H7 (cell line): ENCODE results near the gene SELENBP1. TPM values are rescaled to one million over a fixed set of nuclear protein-coding genes. Genes with fewer than 3 reads are reported as not detected.
"Not testable (repeated sequence)": the region's sequence is repeated elsewhere in the genome, so short reads cannot be mapped to it uniquely, and the experiment has no call there.

ENCODE experiments used
- DNase-seq: peaks from one replicate; pipeline ENCODE4 v3.0.0; 2012
- H3K27me3 ChIP-seq: 2 replicates; pipeline ENCODE4 v1.6.0; 2011; ENCODE audit warnings: mild to moderate bottlenecking, low read length; ENCODE audit not compliant: control insufficient read depth, insufficient read depth
- H3K36me3 ChIP-seq: replicated peaks from 2 replicates; pipeline ENCODE4 v1.5.1; 2011; ENCODE audit warnings: low read length; ENCODE audit not compliant: control insufficient read depth, insufficient read depth
- H3K4me3 ChIP-seq: 2 replicates; pipeline ENCODE4 v1.5.1; 2011; ENCODE audit warnings: low read depth, mild to moderate bottlenecking, control low read depth, low read length, moderate library complexity; ENCODE audit not compliant: insufficient read depth
- total RNA-seq: library from RNA; depleted of rRNA; stranded (reverse); fragments of >200 nt; shearing (Covaris generic); gene quantifications from 2 replicates; pipeline ENCODE4 v1.2.3, GENCODE V29; 2014

SELENBP1 gene
- total RNA-seq, 1 experiment from 2014 or later, result 41.9 TPM

DNA sequence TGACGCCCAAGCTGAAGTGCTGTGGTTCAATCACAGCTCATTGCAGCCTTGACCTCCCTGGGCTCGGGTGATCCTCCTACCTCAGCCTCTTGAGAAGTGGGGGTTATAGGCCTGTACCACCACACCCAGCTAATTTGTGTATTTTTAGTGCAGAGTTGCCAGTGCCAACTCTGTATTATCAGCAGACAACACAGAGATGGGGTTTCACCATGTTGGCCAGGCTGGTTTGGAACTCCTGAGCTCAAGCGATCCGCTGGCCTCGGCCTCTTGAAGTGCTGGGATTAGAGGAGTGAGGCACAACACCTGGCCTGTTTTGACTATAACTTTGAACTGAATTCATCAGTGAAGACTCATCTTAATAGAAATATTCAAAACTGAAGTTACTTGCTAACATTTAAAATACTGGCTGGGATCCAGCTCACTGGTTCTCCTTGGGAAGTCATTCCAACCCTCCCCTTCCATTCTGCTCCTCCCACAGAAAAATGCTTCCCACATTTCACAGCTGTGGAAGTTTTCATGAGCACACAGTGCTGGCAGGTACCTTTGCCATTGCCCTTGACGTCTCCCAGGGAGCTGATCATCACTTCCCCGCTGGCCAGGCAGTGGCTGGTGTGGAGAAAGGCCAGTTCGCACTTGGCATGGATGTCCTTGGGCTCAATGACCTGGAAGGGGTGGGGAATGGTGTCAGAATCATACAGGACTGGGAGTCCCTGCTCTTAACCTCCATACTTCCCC lies 4.7 kb downstream of the SELENBP1 start:
- Histone ChIP-seq H3K27me3 (no peaks in the 10 kb centered on the region), H3K4me3 (no peak overlapping the region), H3K36me3 (peaks cover 5% of the 10 kb centered on the region)
- DNase-seq, result no peak

DNA sequence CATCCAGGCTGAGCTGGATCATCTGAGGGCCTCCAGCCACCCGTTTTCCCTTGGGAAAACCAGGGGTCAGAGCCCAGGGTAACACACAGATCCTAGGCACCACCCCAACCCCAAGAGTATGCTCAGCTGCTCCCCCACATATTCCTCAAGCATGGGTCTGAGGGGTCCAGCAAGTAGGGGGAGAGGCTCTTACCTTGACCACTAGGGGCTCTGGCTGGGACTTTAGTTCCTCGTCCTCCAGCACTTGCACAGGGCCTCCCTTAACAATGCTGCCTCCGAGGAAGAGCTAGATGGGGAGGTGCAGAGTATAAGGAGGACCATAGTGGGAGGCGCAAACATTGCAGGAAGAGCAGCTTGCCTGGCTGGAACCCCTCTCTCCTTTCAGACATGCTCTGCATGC lies 7.5 kb downstream of the SELENBP1 start:
- Histone ChIP-seq H3K4me3 (no peak overlapping the region), H3K36me3 (peaks cover 5% of the 10 kb centered on the region), H3K27me3 (no peaks in the 10 kb centered on the region)
- no peak for DNase-seq

DNA sequence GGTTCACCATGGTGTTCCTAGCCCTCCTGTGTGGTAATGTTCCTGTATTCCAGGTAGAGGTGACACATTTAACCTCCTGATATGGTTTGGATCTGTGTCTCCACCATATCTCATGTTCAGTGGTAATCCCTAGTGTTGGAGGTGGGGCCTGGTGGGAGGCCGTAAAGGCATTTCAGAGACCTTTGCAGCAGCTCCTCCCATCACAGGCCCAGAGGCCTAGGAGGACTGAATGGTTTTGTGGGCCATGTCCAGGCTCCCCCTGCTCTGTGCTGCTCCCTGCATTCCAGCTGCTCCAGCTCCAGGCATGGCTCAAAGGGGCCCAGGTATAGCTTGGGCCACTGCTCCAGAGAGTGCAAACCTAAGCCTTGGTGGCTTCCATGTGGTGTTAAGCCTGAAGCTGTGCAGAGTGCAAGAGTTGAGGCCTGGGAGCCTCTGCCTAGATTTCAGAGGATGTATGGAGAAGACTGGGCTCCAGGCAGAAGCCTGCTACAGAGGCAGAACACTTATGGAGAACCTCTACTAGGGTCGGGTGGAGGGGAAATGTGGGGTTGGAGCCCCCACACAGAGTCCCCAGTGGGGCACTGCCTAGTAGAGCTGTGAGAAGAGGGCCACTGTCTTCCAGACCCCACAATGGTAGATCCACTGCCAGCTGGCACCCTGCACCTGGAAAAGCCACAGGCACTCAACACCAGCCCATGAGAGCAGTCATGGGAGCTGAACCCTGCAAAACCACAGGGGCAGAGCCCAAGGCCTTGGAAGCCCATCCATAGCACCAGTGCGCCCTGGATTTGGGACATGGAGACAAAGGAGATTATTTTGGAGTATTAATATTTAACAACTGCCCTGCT lies 10.0 kb downstream of the SELENBP1 start:
- Histone ChIP-seq H3K36me3 (peaks cover 5% of the 10 kb centered on the region), H3K27me3 (no peaks in the 10 kb centered on the region), H3K4me3 (no peak overlapping the region)
- DNase-seq, result no peak

DNA sequence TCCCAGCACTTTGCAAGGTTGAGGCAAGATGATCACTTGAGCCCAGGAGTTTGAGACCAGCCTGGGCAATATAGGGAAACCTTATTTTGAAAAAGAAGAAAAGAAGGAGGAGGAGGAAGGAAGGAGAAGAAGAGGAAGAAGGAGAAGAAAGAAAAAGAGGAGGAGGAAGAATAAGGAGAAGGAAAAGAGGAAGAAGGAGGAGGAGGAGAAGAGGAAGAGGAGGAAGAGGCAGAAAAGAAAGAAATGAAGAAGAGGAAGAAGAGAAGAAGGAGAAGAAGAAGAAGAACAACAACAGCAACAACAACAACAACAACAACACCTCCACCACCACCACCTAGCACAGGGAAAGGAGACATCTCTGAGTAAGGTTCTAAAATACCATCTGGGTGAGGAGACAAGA lies 10.6 kb downstream of the SELENBP1 start:
- H3K36me3 ChIP-seq, result peaks cover 5% of the 10 kb centered on the region
- no peak for DNase-seq
- no peak overlapping the region for H3K4me3 ChIP-seq

DNA sequence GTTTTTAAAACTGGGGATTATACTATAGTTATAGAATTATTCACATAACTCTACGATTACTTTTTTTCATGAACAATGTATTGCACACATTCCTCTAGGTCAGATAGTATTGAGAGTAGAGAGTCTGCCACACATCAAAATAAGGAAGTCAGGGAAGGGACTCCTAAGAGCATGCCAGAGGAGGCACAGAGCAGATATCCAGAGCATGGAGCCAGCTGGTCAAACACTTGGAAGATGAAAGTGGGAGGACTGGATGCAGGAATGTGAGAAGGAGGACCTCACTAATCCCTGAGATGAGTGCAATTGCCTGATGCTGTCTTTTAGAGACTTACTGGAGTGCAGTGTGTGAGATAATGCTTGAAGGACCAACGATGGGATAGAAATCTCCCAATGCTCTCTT lies 15.8 kb downstream of the SELENBP1 start:
- H3K36me3 ChIP-seq, result no peaks in the 10 kb centered on the region
- no peak overlapping the region for H3K4me3 ChIP-seq
- H3K27me3 ChIP-seq, result no peaks in the 10 kb centered on the region
- DNase-seq, result no peak

More for the DNA sequence above, 10.6 kb downstream of the SELENBP1 start:
- no peaks in the 10 kb centered on the region for H3K27me3 ChIP-seq

DNA sequence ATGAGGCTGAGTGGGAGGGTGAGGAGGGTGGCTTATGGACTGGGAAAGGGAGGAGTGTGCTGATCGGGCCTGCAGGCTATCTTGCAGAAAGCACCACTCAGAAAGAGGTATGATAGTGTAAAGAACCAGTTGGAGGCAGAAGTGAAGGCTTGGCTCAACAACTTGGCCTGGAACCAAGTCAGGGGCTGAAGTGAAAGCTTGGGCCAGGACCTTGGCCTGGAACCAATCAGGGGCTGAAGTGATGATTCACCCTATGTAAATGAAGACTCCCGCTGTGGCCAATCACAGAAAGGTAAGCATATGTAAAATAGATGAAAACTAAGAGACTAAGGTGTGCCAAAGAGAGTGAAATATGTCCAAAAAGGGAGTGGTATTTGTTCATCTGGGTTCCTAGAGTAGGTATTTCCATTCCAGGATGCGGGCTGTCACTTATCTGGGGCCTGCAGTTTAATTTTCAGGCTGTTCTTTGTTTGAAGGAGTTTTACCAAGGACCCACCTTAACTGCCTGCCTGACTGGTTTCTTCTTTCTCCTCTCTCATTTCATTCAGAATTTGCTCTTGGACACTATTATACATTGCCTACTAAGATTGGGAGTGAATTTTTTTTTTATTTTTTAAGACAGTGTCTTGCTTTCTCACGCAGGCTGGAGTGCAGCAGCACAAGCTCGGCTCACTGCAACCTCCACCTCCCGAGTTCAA lies 20.3 kb downstream of the SELENBP1 start:
- Histone ChIP-seq H3K27me3 (no peaks in the 10 kb centered on the region), H3K4me3 (no peak overlapping the region)
- DNase-seq, result no peak

DNA sequence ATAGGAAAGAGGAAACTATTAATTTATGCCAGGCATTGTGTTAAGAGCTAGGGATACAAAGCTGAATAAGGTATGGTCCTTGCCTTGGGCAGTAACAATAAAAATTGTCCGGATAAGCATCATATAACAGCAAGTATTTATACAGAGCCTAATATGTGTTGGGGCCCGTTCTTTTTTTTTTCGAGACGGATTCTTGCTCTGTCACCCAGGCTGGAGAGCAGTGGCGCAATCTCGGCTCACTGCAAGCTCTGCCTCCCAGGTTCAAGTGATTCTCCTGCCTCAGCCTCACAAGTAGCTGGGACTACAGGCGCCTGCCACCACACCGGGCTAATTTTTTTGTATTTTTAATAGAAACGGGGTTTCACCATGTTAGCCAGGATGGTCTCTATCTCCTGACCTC lies 22.2 kb downstream of the SELENBP1 start:
- H3K27me3 ChIP-seq, H3K4me3 ChIP-seq, DNase-seq, H3K36me3 ChIP-seq: not testable (repeated sequence)

More for the DNA sequence above, 20.3 kb downstream of the SELENBP1 start:
- no peaks in the 10 kb centered on the region for H3K36me3 ChIP-seq

DNA sequence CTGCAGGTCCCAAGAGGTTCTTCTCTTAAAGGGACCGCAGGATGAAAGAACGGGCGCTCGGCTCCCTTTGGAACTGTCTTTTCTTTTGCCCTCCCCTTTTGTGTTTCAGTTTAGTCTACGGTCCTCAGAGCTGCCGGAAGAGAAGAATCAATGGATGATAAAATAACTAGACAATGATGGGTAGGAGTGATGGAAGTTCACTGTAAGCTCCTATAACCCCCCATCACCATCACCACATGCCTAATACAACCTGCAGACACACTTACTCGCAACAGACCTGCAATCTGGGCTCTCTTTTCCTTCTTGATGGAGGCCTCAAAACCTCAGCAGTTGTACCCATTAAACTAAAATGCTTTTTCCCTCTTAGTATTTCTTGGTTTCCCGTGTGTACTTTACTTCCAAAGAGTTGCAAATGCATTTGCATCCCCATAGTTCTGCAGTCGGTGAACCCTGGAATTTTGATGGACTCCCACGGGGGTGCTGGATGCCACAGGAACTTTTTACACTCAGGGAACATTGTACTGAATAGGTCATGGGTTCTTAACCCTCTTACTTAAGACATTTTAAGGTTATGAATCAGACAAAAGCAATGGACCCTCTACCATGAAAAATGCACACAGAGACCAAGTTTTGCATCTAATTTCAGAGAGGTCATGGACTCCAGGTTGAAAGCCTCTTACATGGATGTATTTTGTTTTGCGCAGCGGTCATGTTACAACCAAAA lies 24.8 kb downstream of the SELENBP1 start:
- H3K4me3 ChIP-seq, result peak overlapping the region; percentile 29
- no peak for DNase-seq
- peaks cover 22% of the 10 kb centered on the region for H3K36me3 ChIP-seq

DNA sequence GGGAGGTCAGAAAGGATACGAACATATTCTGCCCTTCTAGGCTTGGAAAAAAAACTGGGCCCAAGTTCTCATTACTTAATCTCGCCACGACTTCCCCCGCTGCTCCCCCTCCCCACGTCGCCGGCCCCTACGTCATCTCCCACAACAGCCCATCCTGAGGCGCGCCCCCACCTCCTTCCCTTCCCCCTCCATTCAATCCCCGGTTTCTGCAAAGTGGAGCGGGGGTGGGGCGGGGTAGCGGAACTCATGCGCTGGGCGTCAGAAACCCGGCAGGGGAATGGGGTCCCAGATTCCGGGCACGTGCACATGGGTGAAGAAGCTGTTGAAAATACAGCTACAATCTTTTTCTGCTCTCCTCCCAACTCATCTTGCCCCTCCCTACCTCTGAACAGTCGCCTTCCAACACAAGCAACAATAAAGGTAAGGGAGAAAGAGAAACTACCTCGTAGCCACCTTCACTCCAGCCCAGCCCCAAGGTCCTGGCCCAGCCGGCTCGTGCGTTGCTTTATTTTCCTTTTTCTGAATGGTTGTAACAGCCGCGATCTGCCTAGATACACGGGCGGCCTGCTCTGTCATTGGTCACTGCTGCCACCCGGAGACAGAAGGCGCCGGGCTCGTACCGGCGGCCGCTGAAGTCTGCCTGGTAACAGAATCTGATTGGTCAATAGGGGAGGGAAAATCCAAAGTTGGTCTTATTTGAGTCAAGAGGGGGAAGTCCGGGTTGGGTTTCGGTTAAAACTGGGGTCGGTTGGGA lies 25.6 kb downstream of the SELENBP1 start, which contains the start of gene RFX5:
RFX5 (minus strand) TSS at position 484 of the 754 bp plus-strand sequence. CDS start 932 bp downstream, outside the sequence.
- H3K4me3 ChIP-seq, result peak within 1 kb of the TSS; percentile 85
- peaks cover 26% of the 10 kb centered on the region for H3K36me3 ChIP-seq
- H3K27me3 ChIP-seq, result no peaks in the 10 kb centered on the region
- peak; percentile 94 for DNase-seq

More for the DNA sequence above, 24.8 kb downstream of the SELENBP1 start:
- H3K27me3 ChIP-seq, result no peaks in the 10 kb centered on the region

DNA sequence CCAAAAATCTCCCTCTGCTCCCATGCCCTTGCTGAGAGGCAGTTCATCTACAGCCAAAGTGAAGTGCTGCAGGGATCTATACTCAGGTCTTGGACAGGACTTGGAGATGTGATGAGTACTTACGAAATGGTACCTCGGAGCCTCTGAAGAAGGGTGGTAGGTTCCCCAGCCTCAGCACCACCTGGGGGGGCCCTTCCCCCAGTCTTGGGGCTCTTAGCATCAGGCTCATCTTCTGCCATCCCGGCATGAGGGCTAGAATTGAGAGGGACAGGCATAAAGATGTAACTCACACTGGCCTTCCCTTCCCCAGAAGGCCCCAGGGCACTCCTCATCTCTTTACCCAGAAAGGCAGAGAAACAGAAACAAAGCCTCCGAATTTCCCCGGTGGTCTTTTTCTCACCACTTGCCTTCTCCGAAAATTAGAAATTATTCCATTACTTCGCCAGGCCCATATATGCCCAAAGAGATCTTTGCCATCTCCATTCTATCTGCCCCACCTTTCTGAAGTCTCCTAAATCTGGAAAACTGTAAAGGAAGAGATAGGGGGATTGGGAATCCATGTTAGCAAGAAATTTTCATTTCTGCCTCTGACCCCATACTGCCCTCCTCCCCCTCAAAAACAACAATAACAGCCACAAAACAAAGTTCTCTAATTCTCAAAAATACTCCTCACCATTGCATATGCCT lies 26.3 kb downstream of the SELENBP1 start:
- Histone ChIP-seq H3K27me3 (no peaks in the 10 kb centered on the region), H3K4me3 (peak overlapping the region; percentile 85), H3K36me3 (peaks cover 26% of the 10 kb centered on the region)
- DNase-seq, result no peak

DNA sequence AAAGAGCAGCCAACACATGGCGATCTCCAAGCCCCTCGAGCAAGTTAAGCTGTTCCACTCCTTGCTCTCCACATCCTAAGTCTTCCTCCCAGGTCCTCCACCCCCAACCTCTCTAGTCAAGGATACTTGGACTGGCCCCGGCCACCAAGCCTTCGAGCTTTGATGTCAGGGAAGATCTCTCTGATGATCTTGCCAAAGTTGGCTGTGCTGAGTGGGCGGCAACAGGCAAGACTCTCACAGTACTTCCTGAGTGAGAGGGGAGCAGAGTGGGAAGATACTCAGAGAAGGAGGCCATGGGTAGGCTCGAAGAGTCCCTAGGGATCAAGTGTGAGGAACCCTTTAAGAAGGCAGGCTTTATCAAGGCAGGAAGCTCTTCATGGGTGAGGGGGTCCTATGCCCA lies 28.2 kb downstream of the SELENBP1 start:
- H3K27me3 ChIP-seq, result no peaks in the 10 kb centered on the region

DNA sequence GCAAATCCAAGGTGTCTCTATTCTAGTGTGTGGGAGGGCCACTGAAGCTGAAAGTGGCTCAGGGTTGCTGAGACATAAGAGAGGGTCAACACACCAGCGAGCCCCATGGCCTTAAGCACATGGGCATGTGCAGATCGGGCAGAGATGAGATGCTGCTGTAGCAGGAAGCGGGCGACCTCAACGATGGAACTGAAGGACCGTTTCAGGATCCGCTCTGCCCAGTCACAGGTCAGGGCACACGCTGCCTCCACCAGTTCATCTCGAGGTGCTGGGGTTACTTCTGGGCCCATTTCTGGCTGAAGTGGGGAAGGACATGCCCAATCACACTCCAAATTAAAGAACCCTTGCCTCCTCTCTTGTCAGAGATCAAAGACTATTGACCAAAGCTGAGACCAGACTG lies 28.9 kb downstream of the SELENBP1 start:
- no peak overlapping the region for H3K4me3 ChIP-seq
- no peak for DNase-seq
- H3K36me3 ChIP-seq, result peaks cover 26% of the 10 kb centered on the region
- no peaks in the 10 kb centered on the region for H3K27me3 ChIP-seq

More for the DNA sequence above, 28.2 kb downstream of the SELENBP1 start:
- Histone ChIP-seq H3K4me3 (no peak overlapping the region), H3K36me3 (peaks cover 26% of the 10 kb centered on the region)
- no peak for DNase-seq

DNA sequence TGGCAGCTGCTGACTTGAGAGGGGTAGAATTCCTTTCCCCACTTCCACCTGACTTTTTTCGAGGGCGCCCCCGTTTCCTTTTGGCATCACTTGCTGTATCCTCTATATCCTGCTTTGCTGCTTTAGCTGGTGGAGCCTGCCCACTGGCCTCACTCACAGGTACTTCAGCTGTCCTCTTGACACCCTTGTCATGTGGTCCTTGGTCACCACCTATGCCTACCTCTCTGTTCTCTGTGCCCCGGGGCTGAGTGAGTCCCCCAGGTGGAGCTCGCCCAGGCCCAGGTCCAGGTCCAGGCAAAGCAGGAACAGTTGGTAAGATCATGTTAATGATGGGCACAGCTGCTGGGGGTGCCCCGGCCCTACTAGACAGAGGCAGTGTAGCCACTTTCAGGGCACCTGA lies 29.9 kb downstream of the SELENBP1 start:
- no peak overlapping the region for H3K4me3 ChIP-seq
- H3K27me3 ChIP-seq, result no peaks in the 10 kb centered on the region
- DNase-seq, result no peak
- peaks cover 26% of the 10 kb centered on the region for H3K36me3 ChIP-seq
